Putamen (tissue), 1 donor: Measurements from ENCODE around the gene KCNN3.

Experiments
- DNase-seq: peaks from one replicate; pipeline ENCODE4 v3.0.0-alpha.2; 2016; ENCODE audit warnings: low spot score

The KCNN3 gene

GRCh38 chr1:154748405-154748775 lies 121.7 kb downstream of the KCNN3 start:
- no peak for DNase-seq

- no peak for DNase-seq
Observed at GRCh38 chr1:154747740-154748404, 122.2 kb downstream of the KCNN3 start.

GRCh38 chr1:154747380-154747739 lies 122.7 kb downstream of the KCNN3 start:
- no peak for DNase-seq

- no peak for DNase-seq
Observed at GRCh38 chr1:154746622-154747299, 123.3 kb downstream of the KCNN3 start.

GRCh38 chr1:154745750-154746425 lies 124.2 kb downstream of the KCNN3 start:
- DNase-seq = no peak

- DNase-seq = no peak
Observed at GRCh38 chr1:154745286-154745731, 124.8 kb downstream of the KCNN3 start.

GRCh38 chr1:154744352-154745035 lies 125.6 kb downstream of the KCNN3 start:
- no peak for DNase-seq

GRCh38 chr1:154743526-154744036 lies 126.5 kb downstream of the KCNN3 start:
- DNase-seq = no peak

GRCh38 chr1:154742606-154743005 lies 127.5 kb downstream of the KCNN3 start:
- DNase-seq = no peak

GRCh38 chr1:154741741-154742495 lies 128.2 kb downstream of the KCNN3 start:
- no peak for DNase-seq

GRCh38 chr1:154741327-154741726 lies 128.8 kb downstream of the KCNN3 start:
- no peak for DNase-seq

GRCh38 chr1:154739654-154740053 lies 130.4 kb downstream of the KCNN3 start:
- DNase-seq = no peak

- no peak for DNase-seq
Observed at GRCh38 chr1:154736841-154737240, 133.2 kb downstream of the KCNN3 start.

GRCh38 chr1:154735804-154736168 lies 134.3 kb downstream of the KCNN3 start:
- DNase-seq = no peak

- no peak for DNase-seq
Observed at GRCh38 chr1:154735061-154735803, 134.8 kb downstream of the KCNN3 start.

- DNase-seq = no peak
Observed at GRCh38 chr1:154733621-154734020, 136.5 kb downstream of the KCNN3 start.

GRCh38 chr1:154730986-154731489 lies 139.0 kb downstream of the KCNN3 start:
- no peak for DNase-seq

- no peak for DNase-seq
Observed at GRCh38 chr1:154730259-154730658, 139.8 kb downstream of the KCNN3 start.

- DNase-seq = no peak
Observed at GRCh38 chr1:154729577-154729976, 140.5 kb downstream of the KCNN3 start.

GRCh38 chr1:154729031-154729442 lies 141.0 kb downstream of the KCNN3 start:
- DNase-seq = no peak
